ENCODE data around the gene ASCL1.

Gene ASCL1

GRCh38 chr12:102951841-102952240 is 5.6 kb upstream of the ASCL1 start:
- DNase-seq (ENCODE audit: low spot score) = no peak

DNA sequence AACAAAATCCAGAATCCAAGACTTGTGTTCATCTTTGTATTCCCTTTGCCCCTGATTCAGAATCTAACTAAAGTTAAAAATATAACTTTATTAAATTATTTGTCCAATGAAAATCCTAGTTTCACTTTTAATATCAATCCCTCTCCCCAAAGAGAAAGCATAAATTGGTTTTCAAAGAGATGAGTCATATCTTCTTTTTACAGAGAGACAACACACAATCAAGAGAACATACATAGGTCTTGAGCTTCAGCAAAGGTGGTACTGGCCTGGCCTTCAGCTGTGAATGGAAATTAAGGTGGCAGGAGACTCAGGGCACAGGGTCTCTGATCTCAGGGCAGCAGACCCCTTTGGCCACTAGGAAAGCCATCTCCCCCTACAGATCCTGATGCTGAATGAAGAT is 4.3 kb upstream of the ASCL1 start:
- DNase-seq (ENCODE audit: low spot score) = no peak

DNA sequence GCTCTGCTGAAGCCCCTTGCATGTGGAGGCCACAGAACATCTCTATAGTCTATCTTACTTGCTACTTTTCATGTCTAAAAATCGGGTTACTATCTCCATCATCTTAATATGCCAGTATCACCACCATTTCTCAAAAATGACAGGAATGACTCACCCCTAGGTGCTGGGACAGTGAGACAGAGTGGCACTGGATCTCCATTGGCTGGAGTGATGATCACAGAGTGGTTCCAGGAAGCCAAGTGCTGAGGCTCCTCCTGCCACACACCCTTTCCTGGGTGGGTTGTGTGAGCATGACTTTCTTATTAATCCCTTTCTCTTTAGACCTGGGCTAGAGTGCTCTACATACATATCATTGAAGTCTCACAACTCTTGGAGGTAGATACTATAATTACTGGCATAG is 3.3 kb upstream of the ASCL1 start:
- no peak for DNase-seq (ENCODE audit: low spot score)

DNA sequence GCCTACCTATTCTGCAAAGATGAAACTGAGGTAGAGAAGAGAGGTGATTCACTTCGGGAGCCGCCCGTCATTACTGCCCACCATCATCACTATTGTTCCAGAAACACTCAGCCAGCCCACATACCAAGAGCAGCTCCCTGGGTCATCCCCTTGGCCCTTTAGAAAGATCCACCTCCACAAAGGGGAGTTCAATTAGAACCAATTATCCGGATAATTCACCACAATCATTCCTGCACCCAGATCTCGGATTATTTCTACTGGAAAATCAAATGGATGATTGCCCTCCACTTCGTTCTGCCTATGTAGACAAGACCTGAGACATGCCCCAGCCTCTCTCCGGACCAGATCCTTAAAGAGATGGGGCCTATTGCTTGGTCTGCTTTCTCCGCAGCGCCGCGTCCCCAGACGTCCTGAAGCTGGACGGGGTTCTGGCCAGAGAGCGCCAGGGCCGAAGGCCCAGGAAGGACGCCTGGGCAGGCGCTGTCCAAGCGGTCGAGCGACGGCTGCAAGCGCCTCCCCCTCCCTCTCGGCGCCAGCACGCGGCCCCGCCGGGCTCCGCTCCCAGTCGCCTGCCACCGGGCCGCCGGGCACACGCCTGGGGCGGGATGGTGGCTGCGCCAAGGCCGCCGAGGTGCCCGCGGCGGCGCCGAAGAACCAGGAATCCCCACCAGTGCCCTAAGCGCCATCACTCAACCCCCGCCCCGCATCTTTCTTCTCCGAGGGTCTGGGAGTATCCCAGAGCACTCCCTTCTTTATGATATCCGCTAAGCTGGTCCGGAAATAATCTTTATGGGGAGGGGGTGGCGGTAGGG is 1.3 kb upstream of the ASCL1 start:
- no peak for DNase-seq (ENCODE audit: low spot score)

- no peak for DNase-seq (ENCODE audit: low spot score)
These were observed 641 bp upstream of the ASCL1 start for GRCh38 chr12:102956738-102957327.

GRCh38 chr12:102958073-102958829 is 777 bp downstream of the ASCL1 start:
- DNase-seq (ENCODE audit: low spot score) = no peak

DNA sequence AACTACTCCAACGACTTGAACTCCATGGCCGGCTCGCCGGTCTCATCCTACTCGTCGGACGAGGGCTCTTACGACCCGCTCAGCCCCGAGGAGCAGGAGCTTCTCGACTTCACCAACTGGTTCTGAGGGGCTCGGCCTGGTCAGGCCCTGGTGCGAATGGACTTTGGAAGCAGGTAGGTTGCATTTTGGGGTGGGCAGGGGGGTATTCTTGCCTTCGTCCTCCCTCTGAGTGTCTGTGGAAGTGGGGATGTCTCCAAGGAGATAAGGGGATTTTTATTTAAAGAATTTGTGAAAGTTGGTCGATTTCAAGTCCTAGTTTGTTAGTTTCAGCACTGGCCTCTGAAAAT is 1.3 kb downstream of the ASCL1 start:
- DNase-seq (ENCODE audit: low spot score) = no peak

DNA sequence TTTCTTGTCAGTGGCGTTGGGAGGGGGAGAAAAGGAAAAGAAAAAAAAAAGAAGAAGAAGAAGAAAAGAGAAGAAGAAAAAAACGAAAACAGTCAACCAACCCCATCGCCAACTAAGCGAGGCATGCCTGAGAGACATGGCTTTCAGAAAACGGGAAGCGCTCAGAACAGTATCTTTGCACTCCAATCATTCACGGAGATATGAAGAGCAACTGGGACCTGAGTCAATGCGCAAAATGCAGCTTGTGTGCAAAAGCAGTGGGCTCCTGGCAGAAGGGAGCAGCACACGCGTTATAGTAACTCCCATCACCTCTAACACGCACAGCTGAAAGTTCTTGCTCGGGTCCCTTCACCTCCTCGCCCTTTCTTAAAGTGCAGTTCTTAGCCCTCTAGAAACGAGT is 1.9 kb downstream of the ASCL1 start:
- DNase-seq (ENCODE audit: low spot score) = no peak

DNA sequence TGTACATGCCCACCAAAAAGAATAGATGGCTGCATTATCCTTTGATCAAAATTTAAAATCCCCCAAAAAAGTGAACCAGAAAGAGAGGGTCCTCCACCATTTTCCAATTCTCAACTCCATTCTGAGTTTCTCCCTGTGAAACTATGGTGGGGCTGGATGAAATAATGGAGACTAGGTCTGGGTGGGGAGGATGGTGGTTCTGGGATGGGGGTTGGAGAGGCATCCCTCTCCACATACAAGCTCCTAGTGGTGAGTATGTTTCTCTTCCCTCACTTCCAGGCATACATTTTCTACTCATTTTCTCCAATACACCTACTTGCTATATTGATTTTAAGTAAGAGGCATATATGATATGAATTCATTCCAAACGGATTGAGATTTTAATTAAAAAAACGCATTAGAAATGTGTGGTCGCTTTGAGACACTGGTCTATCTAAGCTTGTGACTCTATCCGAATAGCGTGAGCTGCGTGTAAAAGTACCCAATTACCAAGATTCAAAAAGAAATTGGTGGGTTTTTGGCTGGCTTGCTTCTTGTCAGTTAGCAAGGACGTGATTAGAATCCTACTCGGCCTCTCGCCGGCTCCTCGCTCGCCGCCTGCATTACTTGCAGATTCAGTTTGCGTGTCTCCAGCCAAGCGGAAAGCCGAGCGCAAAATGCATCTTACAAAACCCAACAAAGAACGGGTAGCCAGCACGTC is 3.4 kb downstream of the ASCL1 start:
- DNase-seq (ENCODE audit: low spot score) = no peak

GRCh38 chr12:102961466-102961855 is 4.0 kb downstream of the ASCL1 start:
- no peak for DNase-seq (ENCODE audit: low spot score)

GRCh38 chr12:102962532-102962931 is 5.1 kb downstream of the ASCL1 start:
- DNase-seq (ENCODE audit: low spot score) = no peak

DNA sequence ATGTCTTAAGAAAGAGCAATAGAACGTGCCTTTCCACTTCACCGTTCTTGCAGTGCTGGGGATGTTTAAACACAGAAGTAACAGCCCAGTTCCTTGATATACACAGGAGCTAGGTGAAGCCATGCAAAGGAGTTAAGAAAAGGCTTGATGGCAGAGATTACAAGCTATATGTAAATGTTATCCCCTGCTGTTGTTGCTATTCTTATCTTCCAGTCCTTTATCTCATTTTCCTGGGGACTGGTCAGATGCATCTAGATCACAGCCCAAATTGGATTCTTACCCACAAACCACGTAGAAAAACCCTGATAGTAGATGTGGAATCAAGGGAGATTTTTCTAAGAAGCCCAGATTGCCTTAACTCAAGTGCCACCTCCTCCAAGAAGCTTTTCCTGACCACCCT is 5.5 kb downstream of the ASCL1 start:
- no peak for DNase-seq (ENCODE audit: low spot score)

- no peak for DNase-seq (ENCODE audit: low spot score)
These were observed 6.3 kb downstream of the ASCL1 start for GRCh38 chr12:102963796-102964195.

DNA sequence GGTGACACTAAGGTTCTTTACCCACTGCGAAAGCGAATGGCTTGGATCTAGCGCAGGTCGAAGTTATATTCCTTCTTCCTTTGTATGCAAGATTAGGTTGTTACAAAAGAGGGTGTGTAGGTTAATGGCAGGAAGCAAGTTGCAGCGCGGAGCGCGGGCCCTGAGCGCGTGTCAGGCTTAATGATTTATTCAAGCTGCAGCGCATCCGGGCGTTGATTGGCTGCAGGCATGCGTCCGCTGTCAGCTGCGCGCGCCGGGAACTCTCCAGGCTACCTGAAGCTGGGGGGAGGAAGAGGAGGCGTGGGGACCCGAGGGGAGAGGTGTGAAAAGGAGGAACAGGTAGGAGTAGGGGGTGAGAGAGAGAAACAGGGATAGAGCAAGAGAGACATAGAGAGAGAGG is 7.4 kb downstream of the ASCL1 start:
- no peak for DNase-seq (ENCODE audit: low spot score)

- no peak for DNase-seq (ENCODE audit: low spot score)
These were observed 8.0 kb downstream of the ASCL1 start for GRCh38 chr12:102965281-102966155.

DNA sequence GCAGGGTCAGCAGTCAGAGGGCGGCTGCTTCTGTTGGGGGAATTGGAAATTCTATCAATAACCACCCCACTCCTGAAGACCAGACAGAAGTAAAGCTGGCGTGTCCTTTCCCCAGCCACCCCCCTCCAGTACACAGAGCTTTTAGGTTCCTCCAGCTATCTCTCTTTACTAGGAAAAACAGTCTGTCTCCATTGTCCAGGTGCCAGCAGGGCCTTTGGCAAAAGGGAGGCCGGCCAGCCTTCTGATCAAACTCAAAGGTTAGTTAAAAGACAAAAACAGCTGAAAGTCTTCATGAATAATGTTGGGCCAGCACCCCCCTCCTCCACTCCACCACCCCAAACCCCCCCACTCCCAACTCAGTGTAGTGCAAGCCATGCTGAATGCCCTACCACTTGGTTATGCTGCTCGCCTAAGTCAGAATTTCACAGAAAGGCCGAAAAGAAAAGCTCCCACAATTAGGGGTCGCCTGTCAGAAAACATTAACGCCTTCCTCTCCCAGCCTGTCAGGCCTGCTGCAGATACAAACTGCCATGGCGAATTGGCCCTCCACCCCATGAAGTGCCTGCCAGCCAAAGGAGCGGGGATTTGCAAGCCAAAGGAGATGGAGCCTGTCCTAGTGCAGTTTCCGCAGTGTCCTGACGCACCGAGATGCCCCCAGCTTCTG is 8.9 kb downstream of the ASCL1 start:
- no peak for DNase-seq (ENCODE audit: low spot score)

DNA sequence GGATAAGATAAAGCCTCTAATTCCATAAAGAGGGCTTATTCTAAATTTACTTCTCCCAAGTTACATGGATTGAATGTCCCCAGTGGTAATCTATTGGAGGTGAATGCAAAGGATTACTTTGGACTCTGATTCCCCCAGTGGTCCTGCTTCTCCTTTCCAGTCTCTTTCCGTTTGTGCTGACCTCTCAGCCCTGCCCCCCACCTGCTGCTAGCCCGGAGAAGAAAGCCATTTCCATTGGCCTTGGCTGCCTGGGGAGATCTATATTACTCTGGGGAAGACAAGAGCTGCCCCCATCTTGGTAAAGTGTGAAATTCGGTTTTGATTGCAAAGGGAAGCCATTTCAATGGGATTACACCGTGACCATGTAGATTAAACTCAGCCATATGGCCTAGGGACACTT is 13.3 kb downstream of the ASCL1 start:
- DNase-seq (ENCODE audit: low spot score) = no peak

GRCh38 chr12:102971227-102971626 is 13.8 kb downstream of the ASCL1 start:
- no peak for DNase-seq (ENCODE audit: low spot score)

- no peak for DNase-seq (ENCODE audit: low spot score)
These were observed 16.1 kb downstream of the ASCL1 start for GRCh38 chr12:102973583-102973982.

DNA sequence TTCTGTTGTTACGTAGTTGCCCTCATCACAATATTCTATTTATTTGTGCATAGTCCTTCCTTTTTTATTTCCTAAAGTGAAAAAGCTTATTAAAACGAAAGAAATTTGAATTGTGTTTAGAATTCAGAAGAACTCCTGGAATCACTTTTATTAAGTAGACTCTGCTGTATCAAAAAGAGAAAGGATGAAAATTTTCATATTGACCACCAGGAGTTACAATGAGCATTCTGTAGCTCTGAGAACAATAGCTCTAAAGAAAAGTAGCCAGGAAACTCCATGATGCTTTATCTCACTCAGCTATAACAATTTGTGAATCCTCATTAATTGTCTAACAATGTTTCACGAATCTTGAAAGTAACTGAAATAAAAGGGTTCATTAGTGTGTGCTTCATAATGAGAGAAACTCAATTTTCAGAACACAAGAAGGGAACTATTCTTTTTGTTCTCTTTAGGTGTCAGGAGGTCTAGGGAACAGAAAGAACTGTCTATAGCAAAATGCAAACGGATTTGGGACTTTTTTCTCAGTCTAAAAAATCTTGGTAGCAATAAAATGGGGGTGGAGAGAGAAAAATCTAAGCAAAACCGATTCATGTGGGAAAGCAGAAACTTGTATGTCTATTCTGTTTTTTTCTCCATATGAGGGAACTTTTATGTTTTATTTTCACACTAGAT is 19.3 kb downstream of the ASCL1 start:
- DNase-seq (ENCODE audit: low spot score) = no peak
